Liver (tissue), 9 donors: ENCODE data around the gene ZNF446. TPM values are rescaled to one million over a fixed set of nuclear protein-coding genes. Genes with fewer than 3 reads are reported as not detected.

Source experiments
- DNase-seq: peaks from one replicate; pipeline ENCODE4 v3.0.0-alpha.2; 2017; ENCODE audit warnings: low spot score
- H3K27ac ChIP-seq, 2 donors: one replicate each; pipeline ENCODE4 v1.7.0; 2013; ENCODE audit warnings: inconsistent platforms in 2 of 2, low read length in 2 of 2, control low read depth in 1 of 2, low read depth in 1 of 2, mild to moderate bottlenecking in 1 of 2
- H3K27me3 ChIP-seq, 4 donors: one replicate each; pipeline versions ENCODE4 v1.6.1 to v1.7.0; 2013; ENCODE audit warnings: low read length in 3 of 4, inconsistent platforms in 1 of 4, mild to moderate bottlenecking in 1 of 4, moderate library complexity in 1 of 4; ENCODE audit not compliant: control insufficient read depth in 4 of 4, insufficient read depth in 4 of 4
- H3K36me3 ChIP-seq, 4 donors: one replicate each; pipeline versions ENCODE4 v1.6.1 to v1.7.0; 2013; ENCODE audit warnings: low read length in 3 of 4, mild to moderate bottlenecking in 3 of 4, low read depth in 1 of 4, moderate library complexity in 1 of 4; ENCODE audit not compliant: control insufficient read depth in 4 of 4, insufficient read depth in 3 of 4
- H3K4me1 ChIP-seq, 4 donors: one replicate each; pipeline versions ENCODE4 v1.6.1 to v1.7.0; 2013; ENCODE audit warnings: low read length in 3 of 4, mild to moderate bottlenecking in 3 of 4, moderate library complexity in 1 of 4; ENCODE audit not compliant: control insufficient read depth in 4 of 4, insufficient read depth in 4 of 4
- H3K4me3 ChIP-seq, 3 donors: one replicate each; pipeline versions ENCODE4 v1.6.1 to v1.7.0; 2013; ENCODE audit warnings: low read length in 3 of 3, control low read depth in 1 of 3, low read depth in 1 of 3, mild to moderate bottlenecking in 1 of 3
- H3K9ac ChIP-seq, 2 donors: one replicate each; pipeline ENCODE4 v1.7.0; 2013; ENCODE audit warnings: low read length in 2 of 2, mild to moderate bottlenecking in 2 of 2, moderate library complexity in 2 of 2, control low read depth in 1 of 2, low read depth in 1 of 2
- H3K9me3 ChIP-seq, 4 donors: one replicate each; pipeline versions ENCODE4 v1.6.1 to v1.7.0; 2013; ENCODE audit warnings: low read length in 3 of 4; ENCODE audit not compliant: control insufficient read depth in 4 of 4
- FOXA1 ChIP-seq: IDR thresholded peaks from 2 replicates; pipeline ENCODE4 v1.6.1; 2016; ENCODE audit warnings: antibody characterized with exemption
- FOXA2 ChIP-seq: IDR thresholded peaks from 2 replicates; pipeline ENCODE4 v1.6.1; 2016; ENCODE audit warnings: antibody characterized with exemption
- GABPA ChIP-seq, 2 donors: IDR thresholded peaks in 1 of 2; conservative IDR thresholded peaks in 1 of 2; 2 replicates each; pipeline ENCODE4 v1.6.1; 2016; ENCODE audit warnings: antibody characterized with exemption in 2 of 2, mild to moderate bottlenecking in 1 of 2, moderate library complexity in 1 of 2
- HNF4A ChIP-seq, 2 donors: conservative IDR thresholded peaks; 2 replicates each; pipeline ENCODE4 v1.6.1; 2016; ENCODE audit warnings: antibody characterized with exemption in 2 of 2, mild to moderate bottlenecking in 2 of 2
- NR2F2 ChIP-seq: IDR thresholded peaks from 2 replicates; pipeline ENCODE4 v1.6.1; 2016; ENCODE audit warnings: antibody characterized with exemption
- RAD21 ChIP-seq, 2 donors: IDR thresholded peaks; 2 replicates each; pipeline ENCODE4 v1.6.1; 2016; ENCODE audit warnings: antibody characterized with exemption in 2 of 2, mild to moderate bottlenecking in 2 of 2
- RXRA ChIP-seq, 2 donors: IDR thresholded peaks; 2 replicates each; pipeline ENCODE4 v1.6.1; 2017 to 2018; ENCODE audit warnings: antibody characterized with exemption in 2 of 2, mild to moderate bottlenecking in 1 of 2
- TAF1 ChIP-seq: conservative IDR thresholded peaks from 2 replicates; pipeline ENCODE4 v1.6.1; 2016; ENCODE audit warnings: antibody characterized with exemption, mild to moderate bottlenecking
- YY1 ChIP-seq: IDR thresholded peaks from 2 replicates; pipeline ENCODE4 v1.6.1; 2016; ENCODE audit warnings: antibody characterized with exemption, mild to moderate bottlenecking
- WGBS: extraction: QIAGEN DNeasy Blood & Tissue Kit; methylation state at CpG from one replicate; pipeline ENCODE4 v1.1.7; 2013; 5-methylcytosine and 5-hydroxymethylcytosine counted together
- polyA plus RNA-seq, 2 donors: library from polyadenylated mRNA; stranded (reverse) in 1 of 2; unstranded in 1 of 2; fragments of 200-250 nt in 1 of 2; fragments of >200 nt in 1 of 2; fragmentation: Nextera tagmentation in 1 of 2; extraction: Ambion mirVana in 1 of 2; gene quantifications; one replicate each; pipeline versions ENCODE4 v1.2.1 to v1.2.3, GENCODE V29; 2013 to 2015
- total RNA-seq, 2 donors: library from RNA; depleted of rRNA; stranded (reverse); fragments of >200 nt; gene quantifications; one replicate each; pipeline ENCODE4 v1.2.3, GENCODE V29; 2014
- TF ChIP-seq, protein P1 (sequence below): IDR thresholded peaks from 2 replicates; pipeline ENCODE4 v1.6.1; 2016; ENCODE audit warnings: antibody characterized with exemption
- TF ChIP-seq, protein P2 (sequence below): IDR thresholded peaks from 2 replicates; pipeline ENCODE4 v1.6.1; 2016; ENCODE audit warnings: antibody characterized with exemption, mild to moderate bottlenecking
- TF ChIP-seq, protein P3 (sequence below): IDR thresholded peaks from 2 replicates; pipeline ENCODE4 v1.6.1; 2016; ENCODE audit warnings: antibody characterized with exemption
- donor health status: healthy.
- donor health status: healthy.
- donor health status: healthy.
- donor health status: healthy.
- donor health status: healthy.

Gene ZNF446
- total and polyA plus RNA-seq, 4 donors: 2.8 to 4.8 (median 3.9) TPM

DNA sequence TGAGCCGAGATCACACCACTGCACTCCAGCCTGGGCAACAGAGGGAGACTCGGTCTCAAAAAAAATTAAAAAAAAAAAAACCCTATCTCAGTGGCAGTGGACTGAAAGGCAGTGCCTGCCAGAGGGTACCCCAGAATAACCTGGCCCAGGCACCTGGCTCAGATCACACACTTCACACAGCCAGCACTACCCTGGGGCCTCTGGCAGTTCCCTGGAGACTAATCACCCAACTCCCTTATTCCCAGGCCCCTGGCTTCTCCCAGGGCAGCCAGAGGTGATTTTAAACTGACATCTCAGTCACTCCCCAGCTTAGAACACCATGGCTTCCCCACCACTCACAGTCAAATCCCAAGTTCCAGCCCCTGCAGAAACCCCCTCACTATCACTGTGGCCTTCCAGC, 39.1 kb downstream of the ZNF446 start:
- Histone ChIP-seq H3K9ac (no peak overlapping the region), H3K27ac (no peak overlapping the region), H3K4me1 (peaks cover 16 to 76% (median 48%) of the 10 kb centered on the region in 4 donors), H3K4me3 (no peak overlapping the region), H3K27me3 (no peaks in the 10 kb centered on the region), H3K9me3 (no peaks in the 10 kb centered on the region), H3K36me3 (peaks cover 0 to 9% (median 3%) of the 10 kb centered on the region in 4 donors)
- DNase-seq: no peak
- TF ChIP-seq FOXA1: no peak
- TF ChIP-seq, protein P1, sequence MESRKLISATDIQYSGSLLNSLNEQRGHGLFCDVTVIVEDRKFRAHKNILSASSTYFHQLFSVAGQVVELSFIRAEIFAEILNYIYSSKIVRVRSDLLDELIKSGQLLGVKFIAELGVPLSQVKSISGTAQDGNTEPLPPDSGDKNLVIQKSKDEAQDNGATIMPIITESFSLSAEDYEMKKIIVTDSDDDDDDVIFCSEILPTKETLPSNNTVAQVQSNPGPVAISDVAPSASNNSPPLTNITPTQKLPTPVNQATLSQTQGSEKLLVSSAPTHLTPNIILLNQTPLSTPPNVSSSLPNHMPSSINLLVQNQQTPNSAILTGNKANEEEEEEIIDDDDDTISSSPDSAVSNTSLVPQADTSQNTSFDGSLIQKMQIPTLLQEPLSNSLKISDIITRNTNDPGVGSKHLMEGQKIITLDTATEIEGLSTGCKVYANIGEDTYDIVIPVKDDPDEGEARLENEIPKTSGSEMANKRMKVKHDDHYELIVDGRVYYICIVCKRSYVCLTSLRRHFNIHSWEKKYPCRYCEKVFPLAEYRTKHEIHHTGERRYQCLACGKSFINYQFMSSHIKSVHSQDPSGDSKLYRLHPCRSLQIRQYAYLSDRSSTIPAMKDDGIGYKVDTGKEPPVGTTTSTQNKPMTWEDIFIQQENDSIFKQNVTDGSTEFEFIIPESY: no peak
- TF ChIP-seq, protein P2, sequence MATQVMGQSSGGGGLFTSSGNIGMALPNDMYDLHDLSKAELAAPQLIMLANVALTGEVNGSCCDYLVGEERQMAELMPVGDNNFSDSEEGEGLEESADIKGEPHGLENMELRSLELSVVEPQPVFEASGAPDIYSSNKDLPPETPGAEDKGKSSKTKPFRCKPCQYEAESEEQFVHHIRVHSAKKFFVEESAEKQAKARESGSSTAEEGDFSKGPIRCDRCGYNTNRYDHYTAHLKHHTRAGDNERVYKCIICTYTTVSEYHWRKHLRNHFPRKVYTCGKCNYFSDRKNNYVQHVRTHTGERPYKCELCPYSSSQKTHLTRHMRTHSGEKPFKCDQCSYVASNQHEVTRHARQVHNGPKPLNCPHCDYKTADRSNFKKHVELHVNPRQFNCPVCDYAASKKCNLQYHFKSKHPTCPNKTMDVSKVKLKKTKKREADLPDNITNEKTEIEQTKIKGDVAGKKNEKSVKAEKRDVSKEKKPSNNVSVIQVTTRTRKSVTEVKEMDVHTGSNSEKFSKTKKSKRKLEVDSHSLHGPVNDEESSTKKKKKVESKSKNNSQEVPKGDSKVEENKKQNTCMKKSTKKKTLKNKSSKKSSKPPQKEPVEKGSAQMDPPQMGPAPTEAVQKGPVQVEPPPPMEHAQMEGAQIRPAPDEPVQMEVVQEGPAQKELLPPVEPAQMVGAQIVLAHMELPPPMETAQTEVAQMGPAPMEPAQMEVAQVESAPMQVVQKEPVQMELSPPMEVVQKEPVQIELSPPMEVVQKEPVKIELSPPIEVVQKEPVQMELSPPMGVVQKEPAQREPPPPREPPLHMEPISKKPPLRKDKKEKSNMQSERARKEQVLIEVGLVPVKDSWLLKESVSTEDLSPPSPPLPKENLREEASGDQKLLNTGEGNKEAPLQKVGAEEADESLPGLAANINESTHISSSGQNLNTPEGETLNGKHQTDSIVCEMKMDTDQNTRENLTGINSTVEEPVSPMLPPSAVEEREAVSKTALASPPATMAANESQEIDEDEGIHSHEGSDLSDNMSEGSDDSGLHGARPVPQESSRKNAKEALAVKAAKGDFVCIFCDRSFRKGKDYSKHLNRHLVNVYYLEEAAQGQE: no peak
- no peak for TF ChIP-seq TAF1
- TF ChIP-seq NR2F2: no peak
- no peak for TF ChIP-seq HNF4A (conservative IDR thresholded peaks at IDR 0.05)
- TF ChIP-seq FOXA2: no peak
- no peak for TF ChIP-seq YY1
- TF ChIP-seq, protein P3, sequence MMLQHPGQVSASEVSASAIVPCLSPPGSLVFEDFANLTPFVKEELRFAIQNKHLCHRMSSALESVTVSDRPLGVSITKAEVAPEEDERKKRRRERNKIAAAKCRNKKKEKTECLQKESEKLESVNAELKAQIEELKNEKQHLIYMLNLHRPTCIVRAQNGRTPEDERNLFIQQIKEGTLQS: no peak
- 88% methylated on average over 2 of the region's 2 CpGs for WGBS

DNA sequence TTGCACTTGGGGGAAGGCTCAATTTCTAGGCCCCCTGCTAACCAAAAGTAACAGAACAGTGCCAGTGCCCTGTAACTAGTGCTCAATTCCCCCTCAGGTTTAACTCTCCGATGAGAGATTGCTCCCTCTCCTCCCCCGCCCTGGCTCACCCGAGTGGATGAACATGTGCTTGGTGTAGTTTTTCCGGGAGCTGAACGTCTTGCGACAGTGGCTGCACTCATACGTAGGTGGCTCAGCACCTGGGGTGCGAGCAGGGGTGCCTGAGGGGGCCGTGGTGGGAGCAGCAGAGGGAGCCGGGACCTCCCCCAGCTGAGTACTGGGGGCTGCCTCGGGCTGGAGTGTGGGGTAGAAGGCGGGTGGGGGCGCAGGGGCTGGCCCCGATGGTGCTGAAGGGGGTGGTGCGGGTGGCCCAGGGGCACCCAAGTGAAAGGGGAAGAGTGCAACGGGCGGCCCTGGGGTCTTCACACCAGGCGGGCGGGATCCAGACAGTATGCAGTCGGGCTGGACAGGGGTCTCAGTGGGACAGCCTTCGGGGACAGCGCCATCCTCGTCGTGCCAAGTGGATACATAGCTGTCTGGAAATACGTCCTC, 40.2 kb downstream of the ZNF446 start:
- H3K4me1 ChIP-seq: peaks cover 16 to 70% (median 48%) of the 10 kb centered on the region in 4 donors
- H3K27ac ChIP-seq: no peak overlapping the region
- H3K36me3 ChIP-seq: peaks cover 0 to 9% (median 3%) of the 10 kb centered on the region in 4 donors
- H3K9ac ChIP-seq: no peak overlapping the region
- DNase-seq: no peak
- 88% methylated on average over 25 of the region's 25 CpGs for WGBS
- H3K27me3 ChIP-seq: no peaks in the 10 kb centered on the region
- no peaks in the 10 kb centered on the region for H3K9me3 ChIP-seq
- no peak overlapping the region for H3K4me3 ChIP-seq
- no peak for TF ChIP-seq RXRA (IDR thresholded peaks at IDR 0.05)
- no peak for TF ChIP-seq GABPA (IDR thresholded peaks at IDR 0.05 in 1 of 2, conservative IDR thresholded peaks at IDR 0.05 in 1 of 2)
- TF ChIP-seq HNF4A (conservative IDR thresholded peaks at IDR 0.05): no peak
- TF ChIP-seq, protein P1: no peak
- TF ChIP-seq RAD21 (IDR thresholded peaks at IDR 0.05): no peak
- no peak for TF ChIP-seq FOXA1
